Measurements from ENCODE around the gene PPP6C.
"Not testable (repeated sequence)": the region's sequence is repeated elsewhere in the genome, so short reads cannot be mapped to it uniquely, and the experiment has no call there.

Gene PPP6C

DNA sequence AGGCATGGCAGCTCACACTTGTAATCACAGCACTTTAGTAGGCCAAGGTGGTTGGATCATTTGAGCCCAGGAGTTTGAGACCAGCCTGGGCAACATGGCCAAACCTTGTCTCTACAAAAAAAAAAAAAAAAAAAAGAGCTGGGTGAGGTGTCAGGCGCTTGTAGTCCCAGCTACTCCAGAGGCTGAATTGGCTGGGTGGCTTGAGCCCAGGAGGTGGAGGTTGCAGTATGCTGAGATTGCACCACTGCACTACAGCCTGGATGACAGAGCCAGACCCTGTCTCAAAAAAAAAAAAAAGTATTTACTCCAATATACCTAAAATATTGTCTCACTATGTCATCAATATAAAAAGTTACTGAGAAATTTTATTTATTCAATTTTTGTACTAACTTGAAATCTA lies 49.0 kb downstream of the PPP6C start:
- DNase-seq = no peak

DNA sequence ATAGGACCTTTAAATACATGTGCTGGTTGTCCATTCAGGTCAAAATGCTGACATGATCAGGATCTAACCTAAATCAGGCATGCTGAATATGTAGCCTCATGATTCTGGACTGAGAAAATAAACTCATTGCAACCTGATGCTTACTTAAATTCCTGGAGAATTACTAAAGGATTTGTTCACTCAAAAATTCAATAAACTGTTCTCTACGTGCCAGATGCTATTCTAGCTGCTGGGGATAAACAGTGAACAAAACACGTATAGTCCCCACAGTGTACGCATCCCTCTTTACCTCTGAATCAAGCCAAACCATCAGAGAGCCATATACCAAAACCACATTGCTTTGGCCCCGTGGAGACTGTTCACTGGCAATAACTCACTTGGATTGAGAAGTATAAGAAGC lies 52.4 kb downstream of the PPP6C start:
- no peak for DNase-seq

- no peak for DNase-seq
Observed at GRCh38 chr9:125134976-125135375, 54.6 kb downstream of the PPP6C start.

GRCh38 chr9:125133403-125134329 lies 55.9 kb downstream of the PPP6C start:
- DNase-seq = no peak

- no peak for DNase-seq
Observed at GRCh38 chr9:125131778-125132177, 57.8 kb downstream of the PPP6C start.

DNA sequence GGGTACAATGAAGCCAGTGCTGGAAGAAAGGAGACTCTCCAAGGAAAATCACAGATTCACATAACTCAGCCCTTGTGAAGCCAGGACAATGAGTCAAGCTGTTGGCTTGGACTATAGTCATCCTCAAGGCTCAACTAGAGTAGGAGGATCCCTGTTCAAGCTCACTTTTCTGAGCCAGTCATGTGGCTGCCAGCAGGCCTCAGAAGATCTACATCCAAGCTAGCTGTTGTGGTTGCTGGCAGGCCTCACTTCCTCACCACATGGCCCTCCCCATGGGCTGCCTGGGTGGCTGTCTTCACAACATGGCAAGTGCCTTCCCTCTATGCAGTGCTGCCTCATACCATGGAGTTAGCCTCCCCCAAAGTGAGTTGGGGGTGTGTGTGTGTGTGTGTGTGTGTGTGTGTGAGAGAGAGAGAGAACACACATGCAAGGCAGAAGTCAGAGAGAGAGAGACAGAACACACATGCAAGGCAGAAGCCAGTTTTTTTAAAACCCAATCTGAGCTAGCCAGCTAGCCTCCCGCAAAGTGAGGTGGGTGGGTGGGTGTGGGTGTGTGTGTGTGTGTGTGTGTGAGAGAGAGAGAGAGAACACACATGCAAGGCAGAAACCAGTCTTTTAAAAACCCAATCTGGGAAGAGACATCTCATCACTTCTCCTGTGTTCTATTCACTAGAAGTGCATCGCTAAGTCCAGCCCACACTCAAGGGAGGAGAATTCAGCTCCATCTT lies 63.4 kb downstream of the PPP6C start:
- DNase-seq = no peak

DNA sequence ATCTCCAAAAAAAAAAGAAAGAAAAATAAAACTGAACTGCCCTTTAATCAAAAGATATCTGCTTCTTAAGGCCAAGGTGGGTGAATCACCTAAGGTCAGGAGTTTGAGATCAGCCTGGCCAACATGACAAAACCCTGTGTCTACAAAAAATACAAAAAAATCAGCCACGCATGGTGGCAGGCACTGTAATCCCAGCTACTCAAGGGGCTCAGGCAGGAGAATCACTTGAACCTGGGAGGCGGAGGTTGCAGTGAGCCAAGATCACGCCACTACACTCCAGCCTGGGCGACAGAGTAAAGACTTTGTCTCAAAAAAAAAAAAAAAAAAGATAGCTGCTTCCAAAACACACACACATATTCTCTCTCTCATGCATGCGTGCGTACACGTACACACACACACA lies 64.1 kb downstream of the PPP6C start:
- DNase-seq = no peak

DNA sequence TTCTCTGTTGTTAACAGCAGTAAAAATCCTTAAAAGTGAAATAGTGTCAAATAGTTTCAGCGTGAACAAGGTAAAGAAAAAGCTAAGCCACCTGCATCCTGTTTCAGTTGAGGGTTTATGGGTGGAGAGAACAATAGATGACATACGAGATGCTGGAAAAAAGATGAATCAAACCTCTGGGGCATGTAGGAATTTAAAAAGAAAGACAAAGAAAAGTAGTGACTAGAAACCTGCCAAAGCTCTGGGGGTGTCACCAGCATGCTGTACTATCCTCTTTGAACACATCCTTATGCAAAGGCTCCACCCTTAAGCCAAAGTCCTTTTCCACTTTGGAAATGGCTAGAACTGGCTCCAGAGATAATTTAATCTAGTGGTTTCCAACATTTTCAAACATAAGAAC lies 68.5 kb downstream of the PPP6C start:
- no peak for DNase-seq

GRCh38 chr9:125119643-125120286 lies 69.8 kb downstream of the PPP6C start:
- no peak for DNase-seq

- DNase-seq = not testable (repeated sequence)
Observed at GRCh38 chr9:125118696-125119095, 70.9 kb downstream of the PPP6C start.

- DNase-seq = not testable (repeated sequence)
Observed at GRCh38 chr9:125114503-125114902, 75.1 kb downstream of the PPP6C start.

DNA sequence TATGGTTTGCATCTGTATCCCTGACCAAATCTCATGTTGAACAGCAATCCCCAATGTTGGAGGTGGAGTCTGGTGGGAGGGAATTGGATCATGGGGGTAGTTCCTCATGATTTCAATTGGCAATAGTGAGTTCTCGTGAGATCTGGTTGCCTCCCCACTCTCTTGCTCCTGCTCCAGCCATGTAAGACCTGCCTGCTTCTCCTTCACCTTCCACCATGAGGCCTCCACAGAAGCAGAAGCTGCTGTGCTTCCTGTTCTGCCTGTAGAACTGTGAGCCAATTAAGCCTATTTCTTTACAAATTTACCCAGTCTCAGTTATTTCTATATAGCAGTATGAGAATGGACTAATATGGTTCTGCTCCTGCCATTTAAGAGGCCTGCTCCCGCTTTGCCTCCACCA lies 79.1 kb downstream of the PPP6C start:
- no peak for DNase-seq

DNA sequence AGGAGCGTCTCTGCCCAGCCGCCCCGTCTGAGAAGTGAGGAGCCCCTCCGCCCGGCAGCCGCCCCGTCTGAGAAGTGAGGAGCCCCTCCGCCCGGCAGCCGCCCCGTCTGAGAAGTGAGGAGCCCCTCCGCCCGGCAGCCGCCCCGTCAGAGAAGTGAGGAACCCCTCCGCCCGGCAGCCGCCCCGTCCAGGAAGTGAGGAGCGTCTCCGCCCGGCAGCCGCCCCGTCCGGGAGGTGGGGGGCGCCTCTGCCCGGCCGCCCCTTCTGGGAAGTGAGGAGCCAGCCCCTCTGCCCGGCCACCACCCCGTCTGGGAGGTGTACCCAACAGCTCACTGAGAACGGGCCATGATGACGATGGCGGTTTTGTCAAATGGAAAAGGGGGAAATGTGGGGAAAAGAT lies 81.1 kb downstream of the PPP6C start:
- DNase-seq = not testable (repeated sequence)

- no peak for DNase-seq
Observed at GRCh38 chr9:125106285-125106893, 83.2 kb downstream of the PPP6C start.

GRCh38 chr9:125103770-125104460 lies 85.7 kb downstream of the PPP6C start:
- DNase-seq = no peak

DNA sequence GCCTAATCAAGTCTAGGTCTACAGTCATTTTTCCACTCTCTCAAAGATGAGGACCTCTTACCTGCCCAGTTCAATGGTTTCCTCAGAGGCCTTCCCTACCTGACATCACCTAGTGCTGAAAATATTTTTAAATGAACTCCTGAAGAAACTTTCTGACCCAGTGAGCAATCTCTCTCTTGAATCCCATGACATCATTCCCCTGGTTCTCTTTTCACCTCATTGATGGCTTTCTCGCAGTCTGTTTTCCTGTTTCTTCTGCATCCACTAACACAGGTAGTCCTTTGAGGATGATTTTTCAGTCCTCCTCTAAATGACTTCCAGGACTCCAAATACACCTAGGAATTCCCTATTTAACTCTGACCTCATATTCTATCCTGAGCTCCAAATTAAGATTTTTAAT lies 86.6 kb downstream of the PPP6C start:
- DNase-seq = no peak

- no peak for DNase-seq
Observed at GRCh38 chr9:125100822-125101221, 88.8 kb downstream of the PPP6C start.

- DNase-seq = no peak
Observed at GRCh38 chr9:125099816-125100215, 89.8 kb downstream of the PPP6C start.

Data from NCI-H1436 treated with DMSO at 0.1 percent for 48 hours (cell line).